MM.1S (cell line): ENCODE measurements around the gene RDH5.

Experiments used
- DNase-seq: peaks from one replicate; pipeline ENCODE4 v3.0.0-alpha.2; 2015
- H2AFZ ChIP-seq: fragments of 300-600 bp; sonication (generic); 2 replicates; pipeline ENCODE4 v1.6.0; 2016; ENCODE audit warnings: antibody characterized with exemption, low read length
- H3F3A ChIP-seq: fragments of 300-600 bp; sonication (generic); 2 replicates; pipeline ENCODE4 v1.6.1; 2016; ENCODE audit warnings: mild to moderate bottlenecking, antibody characterized with exemption, low read length, moderate library complexity, mixed read lengths; ENCODE audit not compliant: insufficient read depth
- H3K27ac ChIP-seq: fragments of 300-600 bp; sonication (generic); 2 replicates; pipeline ENCODE4 v1.5.1; 2016; ENCODE audit warnings: mild to moderate bottlenecking, low read length
- H3K27me3 ChIP-seq: fragments of 300-600 bp; sonication (generic); replicated peaks from 2 replicates; pipeline ENCODE4 v1.6.0; 2016; ENCODE audit warnings: low read length; ENCODE audit not compliant: insufficient read depth
- H3K36me3 ChIP-seq: fragments of 300-600 bp; sonication (generic); replicated peaks from 2 replicates; pipeline ENCODE4 v1.6.1; 2016; ENCODE audit warnings: mild to moderate bottlenecking, low read length, mixed read lengths; ENCODE audit not compliant: insufficient read depth
- H3K4me1 ChIP-seq: fragments of 300-600 bp; sonication (generic); 2 replicates; pipeline ENCODE4 v1.6.1; 2016; ENCODE audit warnings: low read length, mixed read lengths
- H3K4me2 ChIP-seq: fragments of 300-600 bp; sonication (generic); 2 replicates; pipeline ENCODE4 v1.6.0; 2016; ENCODE audit warnings: low read depth, low read length
- H3K4me3 ChIP-seq: fragments of 300-600 bp; sonication (generic); 2 replicates; pipeline ENCODE4 v1.5.1; 2016; ENCODE audit warnings: low read length, mixed read lengths
- H3K79me2 ChIP-seq: fragments of 300-600 bp; sonication (generic); 2 replicates; pipeline ENCODE4 v1.6.1; 2016; ENCODE audit warnings: mixed run types, low read length, mixed read lengths
- H3K9ac ChIP-seq: fragments of 300-600 bp; sonication (generic); 2 replicates; pipeline ENCODE4 v1.6.1; 2016; ENCODE audit warnings: low read length, mixed read lengths
- H3K9me2 ChIP-seq: fragments of 300-600 bp; sonication (generic); replicated peaks from 2 replicates; pipeline ENCODE4 v1.6.1; 2016; ENCODE audit warnings: mild to moderate bottlenecking, low read length, mixed read lengths; ENCODE audit not compliant: insufficient read depth
- H3K9me3 ChIP-seq: fragments of 300-600 bp; sonication (generic); replicated peaks from 2 replicates; pipeline ENCODE4 v1.6.1; 2016; ENCODE audit warnings: mild to moderate bottlenecking, low read length, mixed read lengths; ENCODE audit not compliant: insufficient read depth
- H4K20me1 ChIP-seq: fragments of 300-600 bp; sonication (generic); 2 replicates; pipeline ENCODE4 v1.6.1; 2016; ENCODE audit warnings: mild to moderate bottlenecking, low read length, moderate library complexity, mixed read lengths; ENCODE audit not compliant: insufficient read depth
- CTCF ChIP-seq: fragments of 300-600 bp; sonication (generic); IDR thresholded peaks from 2 replicates; pipeline ENCODE4 v1.5.1; 2016; ENCODE audit warnings: antibody characterized with exemption, low read length, mixed read lengths
- EZH2 ChIP-seq: fragments of 300-600 bp; sonication (generic); optimal IDR thresholded peaks from 2 replicates; pipeline ENCODE3; 2017; ENCODE audit warnings: low read depth, mild to moderate bottlenecking, antibody characterized with exemption, low read length, mixed read lengths
- EZH2phosphoT487 ChIP-seq: fragments of 300-600 bp; sonication (generic); IDR thresholded peaks from 2 replicates; pipeline ENCODE4 v1.6.1; 2018; ENCODE audit warnings: antibody characterized with exemption, low read length

Gene RDH5

GRCh38 chr12:55737581-55738122, 17.5 kb downstream of the RDH5 start:
- H2AFZ ChIP-seq: peak overlapping the region; percentile 93
- peaks cover 8% of the 10 kb centered on the region; the same call in 1 of the 2 replicates for H3F3A ChIP-seq
- peak overlapping the region; percentile 89 for H3K4me2 ChIP-seq
- H3K27me3 ChIP-seq: 0 out of 2 replicates have a peak, but pooled peaks cover 3% of the 10 kb centered on the region
- no peaks in the 10 kb centered on the region for H3K9me3 ChIP-seq
- no peaks in the 10 kb centered on the region for H3K79me2 ChIP-seq
- no peaks in the 10 kb centered on the region for H3K36me3 ChIP-seq
- peak overlapping the region; percentile 90 for H3K4me3 ChIP-seq
- peak overlapping the region; percentile 64; the same call in 1 of the 2 replicates for H3K27ac ChIP-seq
- no peak for DNase-seq
- H4K20me1 ChIP-seq: no peaks in the 10 kb centered on the region
- H3K9ac ChIP-seq: peak overlapping the region; percentile 73; the same call in 1 of the 2 replicates
- no peak for TF ChIP-seq EZH2
- TF ChIP-seq EZH2phosphoT487: no peak
- TF ChIP-seq CTCF: no peak
- H3K9me2 ChIP-seq: no peaks in the 10 kb centered on the region
- peaks cover 12% of the 10 kb centered on the region for H3K4me1 ChIP-seq

- no peaks in the 10 kb centered on the region for H3K36me3 ChIP-seq
- 0 out of 2 replicates have a peak, but pooled peaks cover 4% of the 10 kb centered on the region for H3K27me3 ChIP-seq
- H3K9ac ChIP-seq: peak overlapping the region; percentile 73
- DNase-seq: peak; percentile 91
- H2AFZ ChIP-seq: peak overlapping the region; percentile 93
- peak overlapping the region; percentile 64; the same call in 1 of the 2 replicates for H3K27ac ChIP-seq
- H3K9me3 ChIP-seq: no peaks in the 10 kb centered on the region
- H3K4me1 ChIP-seq: peaks cover 12% of the 10 kb centered on the region
- peaks cover 8% of the 10 kb centered on the region; the same call in 1 of the 2 replicates for H3F3A ChIP-seq
- H4K20me1 ChIP-seq: no peaks in the 10 kb centered on the region
- H3K79me2 ChIP-seq: no peaks in the 10 kb centered on the region
- H3K9me2 ChIP-seq: no peaks in the 10 kb centered on the region
- peak overlapping the region; percentile 90 for H3K4me3 ChIP-seq
- TF ChIP-seq EZH2phosphoT487 (no peak), CTCF (peak; percentile 81), EZH2 (no peak)
- peak overlapping the region; percentile 89 for H3K4me2 ChIP-seq
These were observed 18.2 kb downstream of the RDH5 start for GRCh38 chr12:55738123-55739024.

DNA sequence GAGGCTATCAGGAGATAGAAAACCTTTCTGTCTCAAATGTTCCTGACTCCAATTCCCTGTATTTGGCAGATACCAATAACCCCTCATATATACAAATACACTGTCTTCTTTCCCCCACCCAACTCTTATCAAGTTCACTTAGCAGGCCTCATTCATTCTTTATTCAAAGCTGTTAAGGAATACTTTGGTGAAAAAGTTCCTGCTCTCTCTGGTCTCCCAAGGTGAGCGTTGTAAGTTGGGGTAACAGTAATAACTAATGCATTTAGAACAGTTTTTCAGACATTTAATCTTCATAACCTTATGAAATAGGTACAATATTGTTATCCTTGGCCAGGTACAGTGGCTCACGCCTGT, 18.8 kb downstream of the RDH5 start:
- H4K20me1 ChIP-seq: no peaks in the 10 kb centered on the region
- H3K9ac ChIP-seq: no peak overlapping the region
- H3K4me2 ChIP-seq: peak overlapping the region; percentile 89; the same call in 1 of the 2 replicates
- peak overlapping the region; percentile 90 for H3K4me3 ChIP-seq
- 0 out of 2 replicates have a peak, but pooled peaks cover 4% of the 10 kb centered on the region for H3K27me3 ChIP-seq
- peaks cover 8% of the 10 kb centered on the region; the same call in 1 of the 2 replicates for H3F3A ChIP-seq
- H2AFZ ChIP-seq: peak overlapping the region; percentile 93; the same call in 1 of the 2 replicates
- no peaks in the 10 kb centered on the region for H3K9me3 ChIP-seq
- no peak overlapping the region for H3K27ac ChIP-seq
- no peaks in the 10 kb centered on the region for H3K36me3 ChIP-seq
- no peaks in the 10 kb centered on the region for H3K79me2 ChIP-seq
- H3K9me2 ChIP-seq: no peaks in the 10 kb centered on the region
- TF ChIP-seq EZH2: no peak
- TF ChIP-seq CTCF: no peak
- no peak for TF ChIP-seq EZH2phosphoT487
- peaks cover 13% of the 10 kb centered on the region for H3K4me1 ChIP-seq
- no peak for DNase-seq
